ENCODE measurements around the gene PDILT.

DNA sequence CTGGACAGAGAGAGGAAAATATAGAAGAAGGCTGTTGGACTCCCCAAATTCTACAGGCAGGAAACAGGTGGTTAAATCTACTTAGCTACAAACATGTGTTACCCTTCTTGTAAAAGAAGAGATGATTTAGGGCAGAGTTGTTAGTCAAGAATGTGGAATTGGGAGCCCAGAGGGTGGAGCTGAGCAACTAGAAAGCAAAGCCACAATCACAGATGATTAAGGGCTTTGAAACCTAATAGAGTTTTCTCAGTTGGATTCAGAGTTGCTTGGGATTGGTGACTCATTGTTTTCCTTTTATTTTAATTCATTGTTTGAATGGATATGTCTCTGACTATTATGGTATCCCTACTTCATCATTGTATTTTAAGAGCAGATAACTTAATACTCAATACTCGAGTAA is 11.0 kb upstream of the PDILT start:
- TF ChIP-seq POLR2AphosphoS5 (IDR thresholded peaks at IDR 0.05; ENCODE audit: borderline replicate concordance, low read depth, low read length) (no peak), EZH2 (IDR thresholded peaks at IDR 0.05) (no peak), FOXP2 (optimal IDR thresholded peaks at IDR 0.05; ENCODE audit: control extremely low read depth, extremely low read length, insufficient read depth) (no peak)

Measured in SK-N-MC (cell line).